GM10266 (cell line): ENCODE results near the gene NAPB.

Source experiments
- DNase-seq: peaks from one replicate; pipeline ENCODE4 v3.0.0; 2012; ENCODE audit errors: extremely low spot score
- TF ChIP-seq, protein P1 (sequence below): IDR thresholded peaks from 2 replicates; pipeline ENCODE4 v1.5.1; 2012; ENCODE audit warnings: mild to moderate bottlenecking, low read depth; ENCODE audit not compliant: control insufficient read depth, insufficient read depth; ENCODE audit errors: missing control alignments

Gene NAPB

DNA sequence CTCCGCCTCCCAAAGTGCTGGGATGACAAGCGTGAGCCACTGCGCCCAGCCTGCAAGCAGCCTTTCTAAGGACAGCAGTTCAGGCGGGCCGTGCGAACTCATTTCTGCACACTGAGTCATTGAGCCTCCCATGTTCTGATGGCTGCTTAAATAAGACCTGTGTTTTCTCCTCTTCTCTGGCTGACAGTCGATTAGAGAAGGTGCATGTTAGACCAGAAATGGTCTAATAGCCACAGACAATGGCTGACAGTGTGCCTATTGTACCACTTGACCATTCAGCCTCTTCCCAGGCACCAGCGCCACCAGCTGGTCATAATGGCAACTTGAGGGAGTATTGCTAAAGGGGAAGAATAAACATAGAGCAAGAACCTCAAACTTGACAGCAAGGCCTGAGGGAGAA, 25.2 kb upstream of the NAPB start:
- peak; percentile 57 for DNase-seq
- TF ChIP-seq, protein P1, sequence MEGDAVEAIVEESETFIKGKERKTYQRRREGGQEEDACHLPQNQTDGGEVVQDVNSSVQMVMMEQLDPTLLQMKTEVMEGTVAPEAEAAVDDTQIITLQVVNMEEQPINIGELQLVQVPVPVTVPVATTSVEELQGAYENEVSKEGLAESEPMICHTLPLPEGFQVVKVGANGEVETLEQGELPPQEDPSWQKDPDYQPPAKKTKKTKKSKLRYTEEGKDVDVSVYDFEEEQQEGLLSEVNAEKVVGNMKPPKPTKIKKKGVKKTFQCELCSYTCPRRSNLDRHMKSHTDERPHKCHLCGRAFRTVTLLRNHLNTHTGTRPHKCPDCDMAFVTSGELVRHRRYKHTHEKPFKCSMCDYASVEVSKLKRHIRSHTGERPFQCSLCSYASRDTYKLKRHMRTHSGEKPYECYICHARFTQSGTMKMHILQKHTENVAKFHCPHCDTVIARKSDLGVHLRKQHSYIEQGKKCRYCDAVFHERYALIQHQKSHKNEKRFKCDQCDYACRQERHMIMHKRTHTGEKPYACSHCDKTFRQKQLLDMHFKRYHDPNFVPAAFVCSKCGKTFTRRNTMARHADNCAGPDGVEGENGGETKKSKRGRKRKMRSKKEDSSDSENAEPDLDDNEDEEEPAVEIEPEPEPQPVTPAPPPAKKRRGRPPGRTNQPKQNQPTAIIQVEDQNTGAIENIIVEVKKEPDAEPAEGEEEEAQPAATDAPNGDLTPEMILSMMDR, result peak; percentile 63

DNA sequence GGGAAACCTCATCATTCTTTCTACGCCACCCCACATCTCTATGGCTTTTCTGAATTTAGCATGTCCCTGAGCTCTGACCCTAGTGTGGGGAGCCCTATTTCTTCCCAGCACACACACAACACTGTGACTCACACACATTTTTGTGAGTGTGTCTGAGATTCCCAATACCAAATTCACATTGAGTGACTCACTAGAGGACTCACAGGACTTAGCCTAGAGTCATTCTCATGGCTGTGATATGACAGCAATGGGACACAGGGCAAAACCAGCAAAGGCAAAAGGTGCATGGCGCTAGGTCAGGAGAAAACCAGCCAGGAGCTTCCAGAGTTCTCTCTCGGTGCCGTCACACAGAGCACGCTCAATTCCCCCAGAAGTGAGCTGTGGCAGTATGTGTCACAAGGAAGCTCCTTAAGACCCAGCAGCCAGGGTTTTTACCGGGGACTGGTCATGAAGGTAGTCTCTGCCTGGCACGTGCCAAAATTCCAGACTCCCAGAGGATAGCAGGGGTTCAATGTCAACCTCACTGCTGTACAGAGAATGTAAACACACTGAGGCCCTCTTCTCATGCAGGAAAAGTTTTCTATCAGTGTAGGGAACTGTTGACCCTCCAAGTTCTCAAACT, 24.4 kb upstream of the NAPB start:
- TF ChIP-seq, protein P1, result no peak
- DNase-seq, result no peak

- TF ChIP-seq, protein P1, result no peak
- no peak for DNase-seq
These were observed 23.6 kb upstream of the NAPB start for GRCh38 chr20:23444859-23445258.

DNA sequence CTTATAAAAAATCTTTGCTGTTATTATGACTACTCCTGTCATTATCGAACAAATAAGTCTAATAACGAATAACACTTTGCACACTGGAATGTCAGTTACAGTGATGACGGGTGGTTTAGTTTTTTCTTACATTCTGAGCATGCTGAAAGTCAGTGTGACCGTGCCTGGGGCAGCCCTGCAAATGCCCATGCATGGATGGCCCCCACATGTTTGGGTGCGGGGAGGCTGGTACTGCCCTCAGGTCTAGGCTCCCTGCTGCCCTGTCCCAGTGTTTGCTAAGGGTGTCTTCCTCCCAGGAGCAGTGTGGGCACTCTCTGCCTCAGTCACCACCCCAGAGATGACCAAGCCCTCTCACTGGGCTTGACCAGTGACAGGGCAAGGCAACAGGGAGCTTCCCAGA, 21.1 kb upstream of the NAPB start:
- no peak for DNase-seq
- TF ChIP-seq, protein P1, result no peak

GRCh38 chr20:23441850-23442313, 20.6 kb upstream of the NAPB start:
- TF ChIP-seq, protein P1, result peak; percentile 84
- DNase-seq, result peak; percentile 76

- DNase-seq, result no peak
- TF ChIP-seq, protein P1, result no peak
These were observed 18.7 kb upstream of the NAPB start for GRCh38 chr20:23440004-23440403.

DNA sequence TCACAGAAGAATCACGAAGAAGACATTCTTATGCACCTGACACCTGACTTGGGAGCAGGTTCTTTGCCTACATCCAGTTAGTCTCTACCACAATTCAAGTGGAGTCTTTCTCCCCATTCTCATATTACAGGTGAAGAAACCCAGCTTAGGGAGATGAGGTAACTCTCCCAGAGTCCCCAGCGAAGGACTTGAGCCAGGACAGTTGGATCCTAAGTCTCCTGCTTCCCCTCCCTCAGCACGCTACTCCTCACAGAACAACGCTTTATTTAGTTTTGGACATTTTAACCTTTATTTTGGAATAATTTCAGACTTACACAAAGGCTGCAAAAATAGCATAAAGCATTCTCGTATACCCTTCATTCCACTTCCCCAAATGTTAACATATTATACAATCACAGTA, 17.4 kb upstream of the NAPB start:
- TF ChIP-seq, protein P1, result no peak

More for the DNA sequence above, 17.4 kb upstream of the NAPB start:
- DNase-seq, result no peak
